ENCODE measurements around the gene BRD1. TPM values are rescaled to one million over a fixed set of nuclear protein-coding genes. Genes with fewer than 3 reads are reported as not detected.

The BRD1 gene
- total RNA-seq, 1 donor from 2014 or later: 32.5 TPM

- Histone ChIP-seq H3K9me3 (no peaks in the 10 kb centered on the region), H3K27ac (no peak overlapping the region), H3K27me3 (peaks cover 21% of the 10 kb centered on the region), H3K4me3 (no peak overlapping the region), H3K36me3 (no peaks in the 10 kb centered on the region), H3K4me1 (peaks cover 9 to 32% of the 10 kb centered on the region in 2 donors)
- intact Hi-C loops (cut with DNase I): loop anchor here (5.0 kb wide), 2 partner anchors 351 to 776 kb away; partner anchors contain the start of genes ARSA and SELENOO
- TF ChIP-seq CTCF (IDR thresholded peaks at IDR 0.05): no peak
- no peak for DNase-seq (ENCODE audit: low spot score in 2 of 2)
Observed at GRCh38 chr22:49850959-49851802, 23.5 kb upstream of the BRD1 start.

- peaks cover 21% of the 10 kb centered on the region for H3K27me3 ChIP-seq
- no peak for TF ChIP-seq CTCF (IDR thresholded peaks at IDR 0.05)
- H3K4me1 ChIP-seq: peaks cover 9 to 26% of the 10 kb centered on the region in 2 donors
- DNase-seq (ENCODE audit: low spot score in 2 of 2): no peak
- H3K27ac ChIP-seq: no peak overlapping the region
- intact Hi-C loops (cut with DNase I): loop anchor here (5.0 kb wide), 2 partner anchors 352 to 777 kb away; partner anchors contain the start of genes ARSA and SELENOO
- H3K36me3 ChIP-seq: no peaks in the 10 kb centered on the region
- H3K9me3 ChIP-seq: no peaks in the 10 kb centered on the region
- H3K4me3 ChIP-seq: peak overlapping the region in 1 of 2 donors; percentile 62
Observed at GRCh38 chr22:49850021-49850911, 22.6 kb upstream of the BRD1 start.

- Histone ChIP-seq H3K4me1 (peaks cover 9 to 21% of the 10 kb centered on the region in 2 donors), H3K36me3 (no peaks in the 10 kb centered on the region), H3K4me3 (peak overlapping the region; percentile 41 to 62), H3K27ac (no peak overlapping the region), H3K27me3 (peaks cover 21% of the 10 kb centered on the region), H3K9me3 (no peaks in the 10 kb centered on the region)
- intact Hi-C loops (cut with DNase I): loop anchor here (5.0 kb wide), 2 partner anchors 353 to 778 kb away; partner anchors contain the start of genes ARSA and SELENOO
- DNase-seq (ENCODE audit: low spot score in 2 of 2): no peak
- no peak for TF ChIP-seq CTCF (IDR thresholded peaks at IDR 0.05)
Observed at GRCh38 chr22:49849161-49850020, 21.7 kb upstream of the BRD1 start.

GRCh38 chr22:49848690-49849160, 21.1 kb upstream of the BRD1 start:
- DNase-seq (ENCODE audit: low spot score in 2 of 2): no peak
- H3K9me3 ChIP-seq: no peaks in the 10 kb centered on the region
- H3K4me3 ChIP-seq: peak overlapping the region; percentile 41 to 62
- TF ChIP-seq CTCF (IDR thresholded peaks at IDR 0.05): no peak
- H3K27ac ChIP-seq: no peak overlapping the region
- H3K4me1 ChIP-seq: peaks cover 9 to 21% of the 10 kb centered on the region in 2 donors
- peaks cover 21% of the 10 kb centered on the region for H3K27me3 ChIP-seq
- intact Hi-C loops (cut with DNase I): no loop called here
- no peaks in the 10 kb centered on the region for H3K36me3 ChIP-seq

Measured in ascending aorta (tissue), 2 donors.